GM10248 (cell line): ENCODE results near the gene CSTF1.

Source experiments
- CTCF ChIA-PET: fragments of 300-600 bp; sonication (Branson Sonifier 250); formaldehyde crosslinking; extraction: SDS; loops from one replicate; lab custom pipeline; 2021; ENCODE audit warnings: antibody characterized with exemption; lab: Yijun Ruan, JAX
- POLR2A ChIA-PET: fragments of 350-650 bp; sonication (Branson Sonifier 250); formaldehyde crosslinking; extraction: SDS; loops from one replicate; lab custom pipeline; 2020; ENCODE audit warnings: antibody characterized with exemption; lab: Yijun Ruan, JAX
- DNase-seq: peaks from one replicate; pipeline ENCODE4 v3.0.0; 2012; ENCODE audit errors: extremely low spot score
- CTCF ChIP-seq: IDR thresholded peaks from 2 replicates; pipeline ENCODE4 v1.5.1; 2012; ENCODE audit warnings: mild to moderate bottlenecking, low read depth; ENCODE audit errors: extremely low read depth, missing control alignments, control extremely low read depth

Gene CSTF1

GRCh38 chr20:56442389-56443365 is 50.2 kb downstream of the CSTF1 start:
- DNase-seq = no peak
- TF ChIP-seq CTCF = no peak
- CTCF ChIA-PET = interaction anchor here (0.6 to 3.0 kb wide), 6 partner anchors 10 to 37 kb away, joined by 3 to 10 read pairs (median 4); partner anchors contain the start of gene CASS4
- POLR2A ChIA-PET = no interaction called here

GRCh38 chr20:56443654-56444540 is 51.5 kb downstream of the CSTF1 start:
- no peak for TF ChIP-seq CTCF
- POLR2A ChIA-PET = no interaction called here
- CTCF ChIA-PET = interaction anchor here (0.6 to 3.0 kb wide), 5 partner anchors 9 to 51 kb away, joined by 3 to 10 read pairs (median 4); partner anchors contain the start of genes CASS4 and CSTF1
- DNase-seq = no peak

- no peak for DNase-seq
- ChIA-PET POLR2A (no interaction called here), CTCF (interaction anchor here (1.0 to 3.0 kb wide), 3 partner anchors 8 to 52 kb away, joined by 3 to 10 read pairs (median 4); partner anchors contain the start of gene CSTF1)
- TF ChIP-seq CTCF = no peak
Observed at GRCh38 chr20:56445130-56445529, 52.7 kb downstream of the CSTF1 start.

- no peak for TF ChIP-seq CTCF
- DNase-seq = no peak
Observed at GRCh38 chr20:56445540-56445939, 53.1 kb downstream of the CSTF1 start.

GRCh38 chr20:56447227-56447626 is 54.8 kb downstream of the CSTF1 start:
- CTCF ChIA-PET = interaction anchor here (0.9 to 1.5 kb wide), 2 partner anchors 17 to 26 kb away, joined by 3 to 4 read pairs; no protein-coding TSS in a partner anchor
- POLR2A ChIA-PET = no interaction called here
- no peak for DNase-seq
- TF ChIP-seq CTCF = no peak

More at GRCh38 chr20:56445540-56445939, 53.1 kb downstream of the CSTF1 start:
- POLR2A ChIA-PET = no interaction called here
- CTCF ChIA-PET = interaction anchor here (1.0 to 3.0 kb wide), 2 partner anchors 9 to 20 kb away, joined by 3 to 10 read pairs; no protein-coding TSS in a partner anchor

GRCh38 chr20:56449459-56449858 is 57.0 kb downstream of the CSTF1 start:
- no peak for TF ChIP-seq CTCF
- ChIA-PET POLR2A (no interaction called here), CTCF (no interaction called here)
- no peak for DNase-seq
